GM19468 (cell line): ENCODE measurements around the gene CPA5.
"Not testable (repeated sequence)": the region's sequence is repeated elsewhere in the genome, so short reads cannot be mapped to it uniquely, and the experiment has no call there.

Experiments
- ATAC-seq: cut with Tn5 transposase; IDR thresholded peaks from one replicate; pipeline ENCODE4 v1.9.1; 2021; ENCODE audit warnings: mild to moderate bottlenecking, moderate library complexity, moderate number of reproducible peaks; ENCODE audit not compliant: unreplicated experiment; ENCODE audit errors: extremely low read depth

The CPA5 gene

DNA sequence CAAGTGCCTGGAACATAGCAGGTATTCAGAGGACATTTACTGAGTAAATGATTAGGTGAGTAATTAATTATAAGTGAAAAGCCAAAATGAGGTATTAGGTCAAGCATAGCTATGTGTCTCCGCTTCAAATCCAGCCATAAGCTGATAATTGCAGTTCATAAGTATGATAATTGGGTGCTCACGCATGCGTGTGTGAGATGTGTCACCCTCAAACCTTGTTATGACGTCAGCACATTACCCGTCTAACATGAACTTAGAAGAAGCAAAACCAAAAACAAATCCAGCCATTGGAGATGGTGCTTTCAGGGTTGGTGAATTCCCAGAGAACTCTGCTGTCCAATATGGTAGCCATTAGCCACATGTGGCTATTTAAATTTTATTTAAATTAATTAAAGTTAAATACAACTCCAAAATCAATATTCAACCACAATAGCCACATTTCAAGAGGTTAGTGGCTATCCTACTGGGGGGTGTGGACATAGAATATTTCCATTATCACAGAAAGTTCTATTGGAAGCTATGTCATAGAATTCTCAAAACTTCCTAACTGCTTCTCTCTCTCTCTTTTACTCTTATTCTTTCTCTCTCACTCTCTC, at the start of gene CPA5:
TSS of gene CPA5 (plus strand) at position 546 of the 596 bp plus-strand sequence. CDS start 1,670 bp downstream, outside the sequence.
- ATAC-seq = no peak

GRCh38 chr7:130296221-130296951, 48.2 kb upstream of the CPA5 start:
- ATAC-seq = no peak

DNA sequence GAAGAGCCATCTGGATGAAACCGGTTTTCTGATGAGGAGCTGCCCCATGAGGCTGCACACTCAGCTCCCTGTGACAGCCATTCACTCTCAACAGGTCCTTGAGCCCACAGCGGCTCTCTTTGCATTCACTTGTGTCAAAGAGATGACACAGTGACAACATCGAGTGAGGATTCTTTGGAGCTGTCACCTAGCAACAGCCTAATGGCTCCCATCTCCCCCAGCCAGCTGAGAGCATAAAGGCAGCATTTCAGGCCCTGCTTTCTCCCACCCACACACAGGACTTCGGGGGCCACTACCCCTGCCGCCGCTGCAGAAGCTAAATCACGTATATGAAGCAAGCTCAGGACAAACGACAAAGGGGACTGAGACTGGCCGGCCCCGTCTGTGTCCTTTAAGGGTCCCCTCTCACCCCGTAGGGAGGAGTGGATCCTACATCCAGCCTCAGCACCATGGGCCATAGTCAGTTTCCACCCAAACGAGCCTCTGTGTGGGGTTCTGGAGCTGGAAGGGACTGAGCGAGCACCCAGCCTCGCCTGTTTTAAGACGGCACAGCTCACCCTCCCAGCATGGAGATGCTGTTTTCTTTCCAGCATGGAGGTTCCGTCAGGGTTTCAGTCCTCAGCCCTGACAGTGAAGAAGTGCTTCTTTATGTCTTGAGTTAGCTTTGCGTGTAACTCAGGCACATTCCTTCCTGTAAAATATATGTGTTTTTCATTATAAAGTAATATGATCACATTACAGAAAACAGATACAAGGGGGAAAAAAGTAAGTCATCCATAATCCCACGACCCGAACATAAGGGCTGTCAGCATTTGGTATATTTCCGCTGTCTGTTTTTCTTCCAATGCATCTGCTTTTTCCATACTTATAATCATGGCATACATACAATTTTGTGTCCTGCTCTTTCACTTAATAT, 46.7 kb upstream of the CPA5 start:
- ATAC-seq = no peak

- ATAC-seq = no peak
Measured at GRCh38 chr7:130298544-130299326, 45.9 kb upstream of the CPA5 start.

DNA sequence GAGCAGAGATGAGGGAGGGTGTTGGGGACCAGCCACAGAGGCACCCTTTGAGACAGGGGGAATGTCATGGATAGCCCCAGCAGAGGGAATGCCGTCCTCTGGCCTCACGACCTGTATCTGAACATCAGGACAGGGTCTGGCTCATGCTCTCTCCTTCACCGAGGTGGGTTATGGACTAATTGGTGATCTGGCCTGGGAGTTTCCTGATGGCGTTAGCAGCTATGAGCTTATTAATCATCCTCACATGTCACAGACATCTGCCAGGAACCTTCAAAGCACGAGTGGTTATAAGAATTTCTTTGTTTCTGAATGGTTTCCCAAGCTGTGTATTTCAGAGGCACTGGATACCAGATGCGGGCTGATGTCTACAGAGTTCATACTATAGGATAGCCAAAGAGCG, 44.8 kb upstream of the CPA5 start:
- ATAC-seq = no peak

DNA sequence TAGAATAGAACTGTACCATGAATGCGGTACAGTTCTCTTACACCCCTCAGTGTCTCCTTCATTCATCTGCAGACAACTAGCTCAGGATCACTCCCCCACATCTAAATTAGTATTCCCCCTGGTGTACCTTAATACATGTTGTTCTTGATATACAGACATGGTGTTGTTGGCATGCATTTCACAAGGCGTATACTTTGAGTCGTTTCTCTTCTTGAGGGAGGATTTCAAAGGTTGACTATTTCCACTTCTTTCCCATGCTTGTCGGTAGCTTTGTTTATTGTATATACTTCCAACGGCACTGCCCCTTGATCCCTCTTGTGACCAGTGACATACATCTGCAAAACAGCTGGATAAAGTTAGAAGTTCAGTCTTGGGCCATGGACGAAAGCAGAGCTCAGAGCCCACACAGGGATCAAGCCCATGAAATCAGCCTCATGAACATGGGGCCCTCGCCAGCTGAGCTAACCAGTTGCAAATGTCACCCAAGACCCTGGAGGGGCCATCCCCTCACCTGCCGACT, 43.1 kb upstream of the CPA5 start:
- no peak for ATAC-seq

DNA sequence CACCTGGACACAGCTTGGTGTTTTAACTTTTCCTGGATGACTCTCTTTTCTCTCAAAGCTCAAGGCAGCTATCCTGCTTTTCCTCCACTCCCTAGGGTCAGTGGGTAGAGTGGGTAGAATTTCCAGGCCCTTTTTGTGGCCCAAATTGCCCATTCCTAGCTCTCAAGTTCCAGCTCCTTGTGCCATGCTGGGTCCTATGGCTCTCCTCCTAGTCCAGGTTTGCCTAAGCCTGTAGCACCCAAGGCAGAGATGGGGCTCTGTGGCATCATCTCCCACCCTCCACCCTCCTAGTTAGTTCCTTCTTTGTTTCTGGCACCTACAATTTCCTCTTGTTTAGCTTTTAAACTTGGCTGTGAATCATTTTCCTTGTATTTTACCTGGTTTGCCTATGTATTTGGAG, 42.0 kb upstream of the CPA5 start:
- ATAC-seq = no peak

- ATAC-seq = no peak
Measured at GRCh38 chr7:130303127-130303526, 41.5 kb upstream of the CPA5 start.

- no peak for ATAC-seq
Measured at GRCh38 chr7:130303551-130303950, 41.1 kb upstream of the CPA5 start.

- ATAC-seq = no peak
Measured at GRCh38 chr7:130303982-130304381, 40.6 kb upstream of the CPA5 start.

DNA sequence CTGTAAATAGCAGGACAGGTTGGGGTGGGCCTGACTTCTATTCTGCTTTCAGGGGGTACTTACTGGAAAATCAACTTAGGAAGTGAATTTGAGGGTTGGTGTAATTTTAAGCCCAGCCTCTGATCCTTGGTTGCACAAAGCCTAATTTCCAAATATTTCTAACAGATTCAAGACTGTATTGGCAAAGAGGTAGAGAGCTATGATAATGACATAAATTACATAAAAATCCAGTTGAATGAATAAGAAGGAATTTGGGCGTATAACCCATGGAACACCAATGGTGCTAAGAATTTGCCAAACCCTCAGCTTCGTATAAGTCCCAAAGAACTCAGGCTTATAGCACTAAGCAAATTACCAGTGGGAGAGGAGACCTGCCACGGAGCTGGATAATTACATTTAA, 39.7 kb upstream of the CPA5 start:
- ATAC-seq = no peak

- ATAC-seq = no peak
Measured at GRCh38 chr7:130305433-130306042, 39.1 kb upstream of the CPA5 start.

DNA sequence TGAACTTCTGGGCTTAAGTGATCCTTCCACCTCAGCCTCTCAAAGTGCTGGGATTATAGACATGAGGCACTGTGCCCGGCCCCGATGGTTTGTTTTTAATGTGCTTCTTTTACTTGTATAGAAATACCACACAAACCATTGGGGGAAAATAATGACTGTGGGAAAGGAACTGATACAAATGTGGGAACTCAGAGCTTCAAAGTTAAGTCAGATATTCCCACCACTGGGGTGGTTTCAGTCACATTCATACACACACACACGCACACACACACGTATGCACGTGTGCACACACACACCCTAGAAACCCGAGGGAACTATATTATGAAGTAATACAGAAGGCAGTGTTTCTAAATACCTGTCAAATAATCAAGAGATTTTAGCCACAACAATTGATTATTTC, 34.6 kb upstream of the CPA5 start:
- no peak for ATAC-seq

- no peak for ATAC-seq
Measured at GRCh38 chr7:130314305-130314704, 30.3 kb upstream of the CPA5 start.

- ATAC-seq = no peak
Measured at GRCh38 chr7:130319541-130319940, 25.1 kb upstream of the CPA5 start.

DNA sequence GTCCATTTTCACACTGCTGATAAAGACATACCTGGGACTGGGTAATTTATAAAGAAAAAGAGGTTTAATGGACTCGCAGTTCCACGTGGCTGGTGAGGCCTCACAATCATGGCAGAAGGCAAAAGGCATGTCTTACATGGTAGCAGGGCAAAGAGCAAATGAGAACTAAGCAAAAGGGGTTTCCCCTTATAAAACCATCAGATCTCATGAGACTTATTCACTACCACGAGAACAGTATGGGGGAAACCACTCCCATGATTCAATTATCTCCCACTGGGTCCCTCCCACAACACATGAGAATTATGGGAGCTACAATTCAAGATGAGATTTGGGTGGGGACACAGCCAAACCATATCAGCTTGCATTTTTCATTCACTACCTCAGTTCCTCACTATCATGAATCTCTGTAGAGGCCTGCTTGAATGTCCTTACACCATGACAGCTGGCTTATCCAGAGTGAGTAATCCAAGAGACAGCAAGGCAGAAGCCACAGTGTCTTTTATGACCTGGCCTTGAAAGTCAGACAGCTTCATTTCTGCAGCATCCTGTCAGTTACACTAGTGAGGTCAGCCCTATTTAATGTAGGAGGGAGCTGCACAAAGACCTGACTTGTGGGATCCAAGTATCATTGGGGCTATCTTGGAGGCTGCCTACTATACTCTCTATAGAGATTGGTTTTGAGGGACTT, 22.9 kb upstream of the CPA5 start:
- ATAC-seq = not testable (repeated sequence)

DNA sequence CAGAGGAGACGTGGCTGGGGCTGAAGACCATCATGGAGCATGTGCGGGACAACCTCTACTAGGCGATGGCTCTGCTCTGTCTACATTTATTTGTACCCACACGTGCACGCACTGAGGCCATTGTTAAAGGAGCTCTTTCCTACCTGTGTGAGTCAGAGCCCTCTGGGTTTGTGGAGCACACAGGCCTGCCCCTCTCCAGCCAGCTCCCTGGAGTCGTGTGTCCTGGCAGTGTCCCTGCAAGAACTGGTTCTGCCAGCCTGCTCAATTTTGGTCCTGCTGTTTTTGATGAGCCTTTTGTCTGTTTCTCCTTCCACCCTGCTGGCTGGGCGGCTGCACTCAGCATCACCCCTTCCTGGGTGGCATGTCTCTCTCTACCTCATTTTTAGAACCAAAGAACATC, 22.0 kb upstream of the CPA5 start:
- ATAC-seq = no peak

DNA sequence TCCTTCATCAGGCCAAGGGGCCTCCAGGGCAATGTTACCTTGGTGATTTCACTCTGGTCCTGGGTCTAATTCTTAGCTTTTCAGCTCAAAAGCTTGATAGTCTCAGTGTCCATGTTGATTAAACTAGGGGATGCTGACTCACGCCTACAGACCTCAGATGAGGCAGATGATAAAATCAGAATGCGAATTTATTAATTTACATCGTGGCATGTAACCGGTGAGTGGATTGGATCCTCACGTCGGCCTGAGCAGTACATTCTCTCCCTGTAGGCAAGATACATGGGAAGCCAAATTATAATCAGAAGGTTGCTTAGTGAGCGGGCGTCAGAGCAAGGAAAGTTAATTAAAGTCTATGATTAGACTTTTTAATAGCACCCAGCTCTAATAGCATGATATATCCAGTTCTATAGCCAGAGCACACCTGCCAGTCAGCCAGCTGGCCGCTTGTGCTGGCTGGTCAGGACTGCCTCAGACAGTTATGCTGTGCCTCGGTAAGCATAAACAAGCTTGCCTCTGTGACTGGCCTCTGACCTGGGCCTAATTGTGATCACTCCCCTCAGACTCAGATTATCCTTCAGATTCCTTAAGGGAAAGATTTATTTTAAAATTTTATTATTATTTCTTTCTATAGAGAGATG, 20.2 kb upstream of the CPA5 start:
- no peak for ATAC-seq

GRCh38 chr7:130329681-130330080, 14.9 kb upstream of the CPA5 start:
- no peak for ATAC-seq
